Neural cell (in vitro differentiated cells): Measurements from ENCODE around the gene EPHB3.

Source experiments
- CTCF ChIP-seq: fragments of 450-650 bp; IDR thresholded peaks from 2 replicates; pipeline ENCODE4 v1.5.1; 2014; ENCODE audit warnings: antibody characterized with exemption, mild to moderate bottlenecking, moderate library complexity; ENCODE audit not compliant: poor library complexity, severe bottlenecking
- EP300 ChIP-seq: fragments of 450-650 bp; conservative IDR thresholded peaks from 2 replicates; pipeline ENCODE4 v1.6.1; 2014; ENCODE audit warnings: antibody characterized with exemption, mild to moderate bottlenecking, moderate library complexity; ENCODE audit not compliant: poor library complexity, severe bottlenecking
- EZH2 ChIP-seq: fragments of 200-600, 300-800 bp; shearing (Covaris generic), sonication (generic); IDR thresholded peaks from 2 replicates; pipeline ENCODE4 v1.6.1; 2014; ENCODE audit warnings: antibody characterized with exemption, low read length, borderline replicate concordance, mild to moderate bottlenecking; ENCODE audit not compliant: insufficient read depth, poor library complexity, severe bottlenecking
- MXI1 ChIP-seq: fragments of 450-650 bp; conservative IDR thresholded peaks from 2 replicates; pipeline ENCODE4 v1.6.1; 2014; ENCODE audit warnings: antibody characterized with exemption, mild to moderate bottlenecking; ENCODE audit not compliant: poor library complexity, severe bottlenecking
- POLR2AphosphoS5 ChIP-seq: IDR thresholded peaks from 2 replicates; pipeline ENCODE4 v1.6.1; 2012
- RAD21 ChIP-seq: fragments of 450-650 bp; conservative IDR thresholded peaks from 2 replicates; pipeline ENCODE4 v1.6.1; 2014; ENCODE audit warnings: antibody characterized with exemption, mild to moderate bottlenecking, moderate library complexity
- REST ChIP-seq: IDR thresholded peaks from 2 replicates; pipeline ENCODE4 v1.6.1; 2012; ENCODE audit warnings: borderline replicate concordance
- SMC3 ChIP-seq: fragments of 450-650 bp; conservative IDR thresholded peaks from 2 replicates; pipeline ENCODE4 v1.6.1; 2014; ENCODE audit warnings: antibody characterized with exemption, mild to moderate bottlenecking, moderate library complexity; ENCODE audit not compliant: poor library complexity
- TAF1 ChIP-seq: IDR thresholded peaks from 2 replicates; pipeline ENCODE4 v1.6.1; 2012; ENCODE audit warnings: low read depth

- TF ChIP-seq CTCF (no peak), REST (no peak), EP300 (no peak), EZH2 (no peak), RAD21 (no peak), POLR2AphosphoS5 (no peak), TAF1 (no peak), MXI1 (no peak), SMC3 (no peak)
Observed at GRCh38 chr3:184570489-184570888, 8.9 kb downstream of the EPHB3 start.
